ENCODE data around the gene PRKD2.

GRCh38 chr19:46730595-46730994, 13.7 kb upstream of the PRKD2 start:
- TF ChIP-seq POLR2AphosphoS5 (IDR thresholded peaks at IDR 0.05; ENCODE audit: borderline replicate concordance, low read depth, low read length), result no peak
- TF ChIP-seq EZH2 (IDR thresholded peaks at IDR 0.05), result no peak
